K562 (cell line): ENCODE results near the gene PPIA. TPM values are rescaled to one million over a fixed set of nuclear protein-coding genes. Genes with fewer than 3 reads are reported as not detected.

ENCODE experiments used
- ATAC-seq: fragments of 200-7000 bp; cut with Tn5 transposase; 3 replicates; pipeline ENCODE4 v1.9.1; 2020; ENCODE audit warnings: moderate library complexity
- BruUV-seq: library from RNA; stranded (reverse); fragments of 400-500 nt; replicated peaks from 2 replicates; lab custom pipeline; 2021; lab: Mats Ljungman, UMichigan
- CTCF ChIA-PET: fragments of 300-600 bp; formaldehyde crosslinking; extraction: SDS; loops from one replicate; lab custom pipeline; 2021; ENCODE audit warnings: low intra/inter-chr PET ratio; lab: Yijun Ruan, JAX
- POLR2A ChIA-PET: fragments of 300-600, 350-650 bp; sonication (Branson Sonifier 250); formaldehyde crosslinking; extraction: SDS; loops from one replicate; lab custom pipeline; 2021; ENCODE audit warnings: antibody characterized with exemption, inconsistent platforms; lab: Yijun Ruan, JAX
- DNase-seq, 4 experiments: peaks; one replicate each; pipeline versions ENCODE4 v3.0.0 to v3.0.0-alpha.2; 2011 to 2018; ENCODE audit warnings: low spot score in 3 of 4, mixed read lengths in 3 of 4; ENCODE audit errors: extremely low read depth in 1 of 4
- FAIRE-seq: peaks from 2 replicates; lab custom pipeline; 2011; peaks lifted over from hg19 to GRCh38; lab: Jason Lieb, UNC
- H2AFZ ChIP-seq: 2 replicates; pipeline ENCODE4 v1.6.0; 2011; ENCODE audit warnings: low read depth, low read length, control low read depth, inconsistent platforms
- H3K27ac ChIP-seq: fragments of 200-600 bp; 3 replicates; pipeline ENCODE4 v1.8.0; 2011; ENCODE audit warnings: low read depth, mild to moderate bottlenecking, control low read depth, inconsistent platforms, low read length, moderate library complexity, mixed read lengths; ENCODE audit errors: extremely low read depth
- H3K27me3 ChIP-seq, 2 experiments: fragments of 300-600 bp in 1 of 2; 2 replicates in 1 of 2; 3 replicates in 1 of 2; pipeline versions ENCODE4 v1.6.0 to v1.8.0; 2011; ENCODE audit warnings: inconsistent platforms in 2 of 2, low read length in 2 of 2, mild to moderate bottlenecking in 1 of 2, mixed read lengths in 1 of 2, moderate library complexity in 1 of 2; ENCODE audit not compliant: control insufficient read depth in 2 of 2, insufficient read depth in 2 of 2
- H3K36me3 ChIP-seq: fragments of 300-600 bp; 3 replicates; pipeline ENCODE4 v1.8.0; 2011; ENCODE audit warnings: mild to moderate bottlenecking, low read length, inconsistent platforms; ENCODE audit not compliant: control insufficient read depth, insufficient read depth
- H3K4me1 ChIP-seq, 2 experiments: fragments of 200-600 bp in 1 of 2; replicated peaks in 1 of 2; 2 replicates in 1 of 2; 3 replicates in 1 of 2; pipeline versions ENCODE4 v1.5.1 to v1.8.0; 2011; ENCODE audit warnings: inconsistent platforms in 2 of 2, low read length in 2 of 2, mild to moderate bottlenecking in 1 of 2, mixed read lengths in 1 of 2, moderate library complexity in 1 of 2; ENCODE audit not compliant: control insufficient read depth in 2 of 2, insufficient read depth in 2 of 2
- H3K4me2 ChIP-seq: 2 replicates; pipeline ENCODE4 v1.6.1; 2011; ENCODE audit warnings: low read length, control low read depth, inconsistent platforms, mixed read lengths; ENCODE audit not compliant: insufficient read depth
- H3K4me3 ChIP-seq: fragments of 200-600 bp; sonication (generic), shearing (Covaris generic); 2 replicates; pipeline ENCODE4 v1.5.1; 2016; ENCODE audit warnings: control low read depth, inconsistent platforms
- H3K79me2 ChIP-seq: fragments of 200-600 bp; 3 replicates; pipeline ENCODE4 v1.8.0; 2011; ENCODE audit warnings: low read length, inconsistent platforms; ENCODE audit not compliant: control insufficient read depth, insufficient read depth
- H3K9ac ChIP-seq, 2 experiments: 2 replicates each; pipeline versions ENCODE4 v1.6.0 to v1.6.1; 2011; ENCODE audit warnings: low read depth in 2 of 2, low read length in 2 of 2, control low read depth in 1 of 2, inconsistent platforms in 1 of 2, mild to moderate bottlenecking in 1 of 2, mixed read lengths in 1 of 2; ENCODE audit not compliant: insufficient read depth in 1 of 2
- H3K9me1 ChIP-seq: one replicate; pipeline ENCODE4 v1.6.0; 2011; ENCODE audit warnings: inconsistent platforms, mild to moderate bottlenecking, low read length, moderate library complexity; ENCODE audit not compliant: control insufficient read depth, insufficient read depth
- H3K9me3 ChIP-seq: replicated peaks from 2 replicates; pipeline ENCODE4 v1.5.1; 2011; ENCODE audit warnings: low read depth, low read length, inconsistent platforms; ENCODE audit not compliant: control insufficient read depth, insufficient read depth
- H4K20me1 ChIP-seq: replicated peaks from 2 replicates; pipeline ENCODE4 v1.6.1; 2011; ENCODE audit warnings: low read length, inconsistent platforms, mixed read lengths; ENCODE audit not compliant: control insufficient read depth, insufficient read depth
- KAT7 ChIP-seq: sonication (generic); formaldehyde crosslinking; IDR thresholded peaks from 2 replicates; pipeline ENCODE4 v1.8.0; 2022; ENCODE audit warnings: missing genetic modification reagents, mild to moderate bottlenecking, borderline replicate concordance
- PTTG1 ChIP-seq: fragments of 450-650 bp; IDR thresholded peaks from 2 replicates; pipeline ENCODE4 v1.6.1; 2016; ENCODE audit warnings: low read depth, mild to moderate bottlenecking, missing genetic modification characterization, missing compliant biosample characterization
- ZNF224 ChIP-seq: sonication (generic); formaldehyde crosslinking; IDR thresholded peaks from 2 replicates; pipeline ENCODE4 v1.8.0; 2022; ENCODE audit warnings: mild to moderate bottlenecking, missing genetic modification reagents
- ZNF655 ChIP-seq: fragments of 250-450 bp; sonication (Bioruptor Pico); IDR thresholded peaks from 2 replicates; pipeline ENCODE4 v1.5.0; 2021
- WGBS: fragments of 100-300 bp; shearing (Covaris generic); methylation state at CpG from one replicate; pipeline ENCODE4 v1.1.6; 2016; ENCODE audit warnings: low coverage, mixed read lengths; ENCODE audit not compliant: insufficient coverage; ENCODE audit errors: missing lambda C conversion rate; 5-methylcytosine and 5-hydroxymethylcytosine counted together
- in situ Hi-C: fragments of 300-500 bp; cut with MboI; formaldehyde crosslinking; loops from 4 replicates; pipeline ENCODE4 v1.15.0; 2018; ENCODE audit warnings: inconsistent platforms, mixed read lengths
- intact Hi-C: fragments of 100-400 bp; cut with micrococcal nuclease; formaldehyde crosslinking; loops from 2 replicates; pipeline ENCODE4 v1.14.2; 2022
- polyA plus RNA-seq, 8 experiments: library from polyadenylated mRNA; depleted of rRNA in 4 of 8; stranded (reverse) in 5 of 8; unstranded in 3 of 8; fragments of >200 nt; fragmentation: Nextera tagmentation in 2 of 8; fragmentation: Illumina TruSeq in 1 of 8; extraction: Ambion mirVana in 2 of 8; extraction: Trizol in 1 of 8; gene quantifications; 2 replicates each; pipeline versions ENCODE4 v1.2.1 to v1.2.3, GENCODE V29; 2011 to 2014; ENCODE audit warnings: inconsistent platforms in 1 of 8, missing spikeins in 1 of 8
- total RNA-seq, 7 experiments: library from RNA; depleted of rRNA in 6 of 7; stranded (reverse); fragments of >200 nt in 6 of 7; fragmentation: Illumina TruSeq in 2 of 7; extraction: Trizol in 2 of 7; gene quantifications; 2 replicates each; pipeline versions ENCODE4 v1.2.1 to v1.2.3, GENCODE V29; 2011 to 2021; ENCODE audit warnings: low replicate concordance in 1 of 7

PPIA gene
- total and polyA plus RNA-seq, 9 of the 15 experiments (the other 6 are each of a cell fraction or from before 2014, with no cell fraction given) = 2,583 to 7,504 (median 3,973) TPM

GRCh38 chr7:44752822-44753221, 43.7 kb upstream of the PPIA start:
- in situ Hi-C loops = no loop called here
- DNase-seq (no peak), FAIRE-seq (no peak), ATAC-seq (no peak)
- Histone ChIP-seq H4K20me1 (peaks cover 14% of the 10 kb centered on the region), H2AFZ (no peak overlapping the region), H3K9ac (no peak overlapping the region), H3K9me1 (no peaks in the 10 kb centered on the region), H3K27ac (no peak overlapping the region), H3K4me3 (no peak overlapping the region), H3K4me2 (no peak overlapping the region), H3K79me2 (peaks cover 57% of the 10 kb centered on the region), H3K36me3 (peaks cover 34% of the 10 kb centered on the region; the same call in 2 of the 3 replicates), H3K4me1 (peaks cover 23 to 35% of the 10 kb centered on the region in 2 experiments; a peak in 4 of 5 replicates), H3K9me3 (no peaks in the 10 kb centered on the region), H3K27me3 (no peaks in the 10 kb centered on the region)
- intact Hi-C loops = no loop called here
- POLR2A ChIA-PET = no interaction called here
- 77% methylated on average over 2 of the region's 2 CpGs for WGBS
- CTCF ChIA-PET = no interaction called here
- no TSS peak for BruUV-seq
- TF ChIP-seq KAT7 (CRISPR knock-in tag) (no peak), ZNF655 (CRISPR knock-in tag) (no peak), PTTG1 (tag) (no peak), ZNF224 (CRISPR knock-in tag) (no peak)
